AG04450 (cell line): ENCODE measurements around the gene TRDN. TPM values are rescaled to one million over a fixed set of nuclear protein-coding genes. Genes with fewer than 3 reads are reported as not detected.
"Not testable (repeated sequence)": the region's sequence is repeated elsewhere in the genome, so short reads cannot be mapped to it uniquely, and the experiment has no call there.

Experiments used
- CTCF ChIA-PET: fragments of 300-600, 350-600 bp; formaldehyde crosslinking; extraction: SDS; loops from one replicate; lab custom pipeline; 2022; ENCODE audit warnings: antibody characterized with exemption, inconsistent platforms; lab: Charles Lee
- POLR2A ChIA-PET: fragments of 350-600 bp; formaldehyde crosslinking; extraction: SDS; loops from one replicate; lab custom pipeline; 2021; ENCODE audit warnings: antibody characterized with exemption, inconsistent platforms; lab: Yijun Ruan, JAX
- DNase-seq: peaks from one replicate; pipeline ENCODE4 v3.0.0-alpha.2; 2011; ENCODE audit warnings: low read depth, low spot score
- H3K27ac ChIP-seq: one replicate; pipeline ENCODE4 v1.5.1; 2012; ENCODE audit warnings: low read depth, low read length, control low read depth
- H3K27me3 ChIP-seq: one replicate; pipeline ENCODE4 v1.6.0; 2012; ENCODE audit warnings: low read length; ENCODE audit not compliant: control insufficient read depth, insufficient read depth
- H3K4me3 ChIP-seq: 2 replicates; pipeline ENCODE4 v1.5.1; 2011; ENCODE audit warnings: mild to moderate bottlenecking, low read depth, low read length, control low read depth
- H3K9me3 ChIP-seq: 2 replicates; pipeline ENCODE4 v1.5.1; 2012; ENCODE audit warnings: low read length; ENCODE audit not compliant: control insufficient read depth, insufficient read depth
- polyA plus RNA-seq: library from polyadenylated mRNA; depleted of rRNA; stranded (reverse); fragments of >200 nt; gene quantifications from 2 replicates; pipeline ENCODE4 v1.2.3, GENCODE V29; 2011
- TF ChIP-seq, protein P1 (sequence below): IDR thresholded peaks from 2 replicates; pipeline ENCODE4 v1.5.1; 2011; ENCODE audit warnings: low read depth, low read length, control low read depth, inconsistent platforms

The TRDN gene
- polyA plus RNA-seq, 1 experiment = not detected

DNA sequence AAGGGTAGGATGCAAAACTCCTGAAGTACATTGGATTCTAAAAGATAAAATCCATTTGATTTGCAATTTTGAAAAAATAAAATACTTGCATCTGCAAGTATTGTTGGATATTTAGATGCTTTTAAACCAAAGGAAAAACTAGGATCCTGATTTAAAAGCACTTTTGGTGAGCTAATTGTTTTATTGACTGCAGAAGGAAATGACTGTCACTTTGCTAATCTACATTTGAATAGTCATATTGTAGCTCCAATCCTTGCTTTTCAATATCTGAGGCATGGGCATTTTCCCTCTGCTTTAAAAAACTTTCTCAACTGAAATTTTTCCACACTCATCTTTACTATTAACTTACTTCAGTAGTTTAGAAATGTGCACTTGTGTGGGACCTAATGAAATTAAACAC is 74.1 kb downstream of the TRDN start:
- TF ChIP-seq, protein P1, sequence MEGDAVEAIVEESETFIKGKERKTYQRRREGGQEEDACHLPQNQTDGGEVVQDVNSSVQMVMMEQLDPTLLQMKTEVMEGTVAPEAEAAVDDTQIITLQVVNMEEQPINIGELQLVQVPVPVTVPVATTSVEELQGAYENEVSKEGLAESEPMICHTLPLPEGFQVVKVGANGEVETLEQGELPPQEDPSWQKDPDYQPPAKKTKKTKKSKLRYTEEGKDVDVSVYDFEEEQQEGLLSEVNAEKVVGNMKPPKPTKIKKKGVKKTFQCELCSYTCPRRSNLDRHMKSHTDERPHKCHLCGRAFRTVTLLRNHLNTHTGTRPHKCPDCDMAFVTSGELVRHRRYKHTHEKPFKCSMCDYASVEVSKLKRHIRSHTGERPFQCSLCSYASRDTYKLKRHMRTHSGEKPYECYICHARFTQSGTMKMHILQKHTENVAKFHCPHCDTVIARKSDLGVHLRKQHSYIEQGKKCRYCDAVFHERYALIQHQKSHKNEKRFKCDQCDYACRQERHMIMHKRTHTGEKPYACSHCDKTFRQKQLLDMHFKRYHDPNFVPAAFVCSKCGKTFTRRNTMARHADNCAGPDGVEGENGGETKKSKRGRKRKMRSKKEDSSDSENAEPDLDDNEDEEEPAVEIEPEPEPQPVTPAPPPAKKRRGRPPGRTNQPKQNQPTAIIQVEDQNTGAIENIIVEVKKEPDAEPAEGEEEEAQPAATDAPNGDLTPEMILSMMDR = no peak
- no peak overlapping the region for H3K27ac ChIP-seq
- peaks cover 3% of the 10 kb centered on the region; the same call in 1 of the 2 replicates for H3K9me3 ChIP-seq
- ChIA-PET CTCF (no interaction called here), POLR2A (no interaction called here)
- no peak for DNase-seq
- no peaks in the 10 kb centered on the region for H3K27me3 ChIP-seq
- no peak overlapping the region for H3K4me3 ChIP-seq

DNA sequence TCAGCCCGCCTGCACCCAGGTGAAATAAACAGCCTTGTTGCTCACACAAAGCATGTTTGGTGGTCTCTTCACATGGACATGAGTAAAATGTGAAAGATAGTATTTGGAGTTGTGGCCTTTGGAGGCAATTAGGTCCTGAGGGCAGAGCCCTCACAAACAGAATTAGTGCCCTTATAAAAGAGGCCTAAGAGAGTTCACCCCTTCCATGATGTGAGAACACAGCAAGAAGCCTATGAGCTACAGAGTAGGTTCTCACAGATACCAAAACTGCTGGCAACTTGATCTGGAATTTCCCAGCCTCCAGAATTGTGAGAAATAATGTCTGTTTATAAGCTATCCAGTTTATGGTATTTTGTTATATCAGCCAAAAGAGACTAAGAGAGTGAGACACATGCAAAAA is 74.5 kb downstream of the TRDN start:
- DNase-seq = no peak
- ChIA-PET POLR2A (no interaction called here), CTCF (no interaction called here)
- Histone ChIP-seq H3K27ac (no peak overlapping the region), H3K9me3 (peaks cover 3% of the 10 kb centered on the region; the same call in 1 of the 2 replicates), H3K27me3 (no peaks in the 10 kb centered on the region), H3K4me3 (no peak overlapping the region)
- TF ChIP-seq, protein P1 = no peak

DNA sequence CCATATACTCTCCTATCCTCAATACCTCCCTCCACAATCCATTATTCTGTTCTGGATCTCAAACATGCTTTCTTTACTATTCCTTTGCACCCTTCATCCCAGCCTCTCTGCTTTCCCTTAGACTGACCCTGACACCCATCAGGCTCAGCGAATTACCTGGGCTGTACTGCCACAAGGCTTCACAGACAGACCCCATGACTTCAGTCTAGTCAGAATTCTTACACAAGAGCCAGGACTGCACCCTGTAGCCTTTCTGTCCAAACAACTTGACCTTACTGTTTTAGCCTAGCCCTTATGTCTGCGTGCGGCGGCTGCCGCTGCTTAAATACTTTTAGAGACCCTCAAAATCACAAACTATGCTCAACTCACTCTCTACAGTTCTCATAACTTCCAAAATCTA is 76.9 kb downstream of the TRDN start:
- DNase-seq, POLR2A ChIA-PET, H3K27ac ChIP-seq, H3K4me3 ChIP-seq, CTCF ChIA-PET, H3K27me3 ChIP-seq, H3K9me3 ChIP-seq: not testable (repeated sequence)

DNA sequence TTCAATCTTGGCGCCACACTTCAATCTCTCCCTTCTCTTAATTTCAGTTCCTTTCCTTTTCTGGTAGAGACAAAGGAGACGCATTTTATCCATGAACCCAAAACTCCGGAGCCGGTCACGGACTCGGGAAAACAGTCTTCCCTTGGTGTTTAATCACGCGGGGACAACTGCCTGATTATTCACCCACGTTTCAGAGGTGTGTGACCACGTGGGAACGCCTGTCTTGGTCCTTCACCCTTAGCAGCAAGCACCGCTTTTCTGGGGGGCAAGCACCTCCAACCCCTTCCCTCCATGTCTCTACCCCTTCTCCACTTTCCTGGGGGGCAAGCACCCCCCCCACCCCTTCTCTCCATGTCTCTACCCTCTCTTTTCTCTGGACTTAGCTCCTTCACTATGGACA is 79.3 kb downstream of the TRDN start:
- DNase-seq, POLR2A ChIA-PET, H3K9me3 ChIP-seq, CTCF ChIA-PET, H3K4me3 ChIP-seq, H3K27ac ChIP-seq, H3K27me3 ChIP-seq: not testable (repeated sequence)

DNA sequence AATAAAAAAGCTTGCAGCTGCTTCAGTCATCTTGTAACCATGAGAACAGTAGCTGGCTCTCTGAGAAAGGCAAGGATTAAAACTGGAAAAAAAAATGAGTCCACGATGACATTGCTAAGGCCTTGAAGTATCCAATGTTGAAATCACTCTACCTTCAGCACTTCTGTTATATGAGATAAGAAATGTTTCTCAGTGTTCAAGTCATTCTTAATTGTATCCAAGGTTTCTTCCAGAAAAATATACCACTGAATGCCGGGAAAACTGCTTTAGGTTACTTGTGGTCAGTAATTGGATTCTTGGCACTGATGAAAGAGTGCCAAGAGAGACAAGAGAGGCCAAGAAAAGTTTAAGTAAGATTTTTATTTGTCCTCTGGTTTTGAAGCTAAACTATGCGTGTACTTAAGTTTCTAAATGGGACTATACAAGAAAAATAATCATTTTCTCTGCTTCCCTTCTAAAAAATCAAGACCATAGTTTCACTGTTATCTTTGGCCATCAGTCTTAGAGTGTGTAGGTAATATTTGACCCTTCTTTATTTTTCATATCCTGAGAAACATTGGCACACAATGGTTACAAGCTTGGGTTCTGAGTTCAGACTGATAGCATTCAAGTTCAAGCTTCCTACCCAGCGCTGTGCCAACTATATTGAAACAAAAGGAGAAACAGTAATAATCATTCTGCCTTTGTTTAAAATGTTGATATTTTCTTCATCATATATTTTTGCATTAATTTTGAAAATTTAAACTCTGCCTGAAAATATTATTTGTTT is 84.6 kb downstream of the TRDN start:
- H3K9me3 ChIP-seq = no peaks in the 10 kb centered on the region

DNA sequence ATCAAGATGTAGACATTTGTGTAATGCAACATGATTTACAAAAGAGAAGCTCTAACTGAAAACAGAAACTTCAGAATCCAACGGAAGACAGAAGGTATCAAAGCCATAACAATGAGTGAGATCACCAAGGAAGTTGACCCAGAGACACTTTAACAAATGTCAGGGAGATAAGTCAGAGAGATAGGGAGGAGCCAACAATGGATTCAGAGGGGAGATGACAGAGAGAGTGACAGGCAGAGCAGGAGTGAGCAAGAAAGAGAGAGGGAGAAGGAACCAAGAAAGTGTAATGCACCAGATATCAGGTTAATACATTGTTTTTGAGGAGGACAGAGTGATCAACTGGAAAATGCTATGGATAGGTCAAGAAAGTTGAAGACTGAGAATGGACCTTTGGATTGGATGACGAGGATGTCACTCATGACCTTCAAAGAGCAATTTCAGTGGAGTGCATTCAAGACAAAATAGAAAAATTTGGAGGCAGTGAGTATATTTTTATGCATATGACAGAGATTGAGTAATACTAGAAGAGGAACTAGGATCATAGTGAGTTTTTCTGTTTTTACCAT is 86.6 kb downstream of the TRDN start:
- H3K27ac ChIP-seq = no peak overlapping the region
- H3K4me3 ChIP-seq = no peak overlapping the region
- CTCF ChIA-PET = no interaction called here
- DNase-seq = no peak
- POLR2A ChIA-PET = no interaction called here
- H3K27me3 ChIP-seq = no peaks in the 10 kb centered on the region
- TF ChIP-seq, protein P1 = no peak
- H3K9me3 ChIP-seq = no peaks in the 10 kb centered on the region

More for the DNA sequence above, 84.6 kb downstream of the TRDN start:
- CTCF ChIA-PET = no interaction called here
- H3K27ac ChIP-seq = no peak overlapping the region
- POLR2A ChIA-PET = no interaction called here
- DNase-seq = no peak
- TF ChIP-seq, protein P1 = no peak
- no peaks in the 10 kb centered on the region for H3K27me3 ChIP-seq
- no peak overlapping the region for H3K4me3 ChIP-seq
